MM.1S (cell line): ENCODE results near the gene SUSD1.

Experiments
- EZH2 ChIP-seq: fragments of 300-600 bp; sonication (generic); optimal IDR thresholded peaks from 2 replicates; pipeline ENCODE3; 2017; ENCODE audit warnings: low read depth, mild to moderate bottlenecking, antibody characterized with exemption, low read length, mixed read lengths
- TF ChIP-seq, protein P1 (sequence below): fragments of 300-600 bp; sonication (generic); IDR thresholded peaks from 2 replicates; pipeline ENCODE4 v1.5.1; 2016; ENCODE audit warnings: antibody characterized with exemption, low read length, mixed read lengths

DNA sequence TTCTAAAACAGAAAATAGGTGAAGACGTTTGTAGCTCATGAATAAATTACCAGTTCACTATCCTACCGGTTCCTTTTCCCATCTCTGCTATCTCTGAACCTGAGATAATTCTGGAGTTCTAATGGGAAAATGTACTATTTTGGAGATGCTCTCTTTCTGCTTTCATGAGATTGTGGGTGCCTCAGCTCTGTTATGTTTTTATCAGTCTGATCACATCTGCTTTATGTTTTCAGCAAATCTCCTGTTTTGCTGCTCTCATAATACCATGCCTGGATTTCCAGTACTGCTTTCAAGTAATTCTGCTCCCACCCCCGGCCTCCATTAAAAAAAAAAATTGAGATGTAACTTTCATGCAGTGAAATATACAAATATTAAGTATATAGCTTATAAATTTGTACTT, 9.1 kb upstream of the SUSD1 start:
- TF ChIP-seq, protein P1, sequence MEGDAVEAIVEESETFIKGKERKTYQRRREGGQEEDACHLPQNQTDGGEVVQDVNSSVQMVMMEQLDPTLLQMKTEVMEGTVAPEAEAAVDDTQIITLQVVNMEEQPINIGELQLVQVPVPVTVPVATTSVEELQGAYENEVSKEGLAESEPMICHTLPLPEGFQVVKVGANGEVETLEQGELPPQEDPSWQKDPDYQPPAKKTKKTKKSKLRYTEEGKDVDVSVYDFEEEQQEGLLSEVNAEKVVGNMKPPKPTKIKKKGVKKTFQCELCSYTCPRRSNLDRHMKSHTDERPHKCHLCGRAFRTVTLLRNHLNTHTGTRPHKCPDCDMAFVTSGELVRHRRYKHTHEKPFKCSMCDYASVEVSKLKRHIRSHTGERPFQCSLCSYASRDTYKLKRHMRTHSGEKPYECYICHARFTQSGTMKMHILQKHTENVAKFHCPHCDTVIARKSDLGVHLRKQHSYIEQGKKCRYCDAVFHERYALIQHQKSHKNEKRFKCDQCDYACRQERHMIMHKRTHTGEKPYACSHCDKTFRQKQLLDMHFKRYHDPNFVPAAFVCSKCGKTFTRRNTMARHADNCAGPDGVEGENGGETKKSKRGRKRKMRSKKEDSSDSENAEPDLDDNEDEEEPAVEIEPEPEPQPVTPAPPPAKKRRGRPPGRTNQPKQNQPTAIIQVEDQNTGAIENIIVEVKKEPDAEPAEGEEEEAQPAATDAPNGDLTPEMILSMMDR, result no peak
- TF ChIP-seq EZH2, result no peak
